B cell (primary cell): ENCODE data around the gene ACBD5. TPM values are rescaled to one million over a fixed set of nuclear protein-coding genes. Genes with fewer than 3 reads are reported as not detected.

Source experiments
- ATAC-seq: fragments of 200-7000 bp; cut with Tn5 transposase; one replicate; pipeline ENCODE4 v1.10.0; 2021; ENCODE audit warnings: low read depth, mild to moderate bottlenecking, moderate number of reproducible peaks, moderate library complexity
- CTCF ChIA-PET: fragments of 350-600 bp; sonication (Branson Sonifier 250); formaldehyde crosslinking; loops from one replicate; lab custom pipeline; 2021; ENCODE audit warnings: antibody characterized with exemption, inconsistent platforms; lab: Charles Lee
- POLR2A ChIA-PET: fragments of 350-600 bp; sonication (Branson Sonifier 250); formaldehyde crosslinking; loops from one replicate; lab custom pipeline; 2021; ENCODE audit warnings: antibody characterized with exemption; lab: Charles Lee
- DNase-seq: peaks from one replicate; pipeline ENCODE4 v3.0.0; 2013
- H2AFZ ChIP-seq: 2 replicates; pipeline ENCODE4 v1.6.1; 2012; ENCODE audit warnings: mild to moderate bottlenecking, low read depth, low read length; ENCODE audit not compliant: insufficient read depth, poor library complexity, severe bottlenecking
- H3K27ac ChIP-seq, 2 donors: 1 replicate in 1 of 2; 2 replicates in 1 of 2; pipeline ENCODE4 v1.5.1; 2012 to 2013; ENCODE audit warnings: low read length in 2 of 2, mild to moderate bottlenecking in 2 of 2, moderate library complexity in 1 of 2
- H3K27me3 ChIP-seq, 4 experiments: fragments of 200-600 bp in 1 of 4; sonication (generic) in 1 of 4; replicated peaks in 1 of 4; 1 replicate in 2 of 4; 2 replicates in 2 of 4; pipeline versions ENCODE4 v1.6.1 to v1.7.0; 2013 to 2016; ENCODE audit warnings: low read length in 3 of 4, mild to moderate bottlenecking in 2 of 4, mixed read lengths in 1 of 4, moderate library complexity in 1 of 4; ENCODE audit not compliant: insufficient read depth in 4 of 4, control insufficient read depth in 3 of 4; ENCODE audit errors: control extremely low read depth in 1 of 4
- H3K36me3 ChIP-seq, 2 experiments: replicated peaks in 1 of 2; 1 replicate in 1 of 2; 2 replicates in 1 of 2; pipeline versions ENCODE4 v1.6.1 to v1.7.1; 2013; ENCODE audit warnings: low read length in 1 of 2; ENCODE audit not compliant: insufficient read depth in 2 of 2, control insufficient read depth in 1 of 2; ENCODE audit errors: control extremely low read depth in 1 of 2, extremely low read depth in 1 of 2
- H3K4me1 ChIP-seq, 2 donors: fragments of 200-600 bp in 1 of 2; sonication (generic) in 1 of 2; 1 replicate in 1 of 2; 2 replicates in 1 of 2; pipeline versions ENCODE4 v1.5.1 to v1.6.1; 2013 to 2017; ENCODE audit warnings: low read length in 2 of 2; ENCODE audit not compliant: control insufficient read depth in 2 of 2, insufficient read depth in 2 of 2
- H3K4me2 ChIP-seq: replicated peaks from 2 replicates; pipeline ENCODE3; 2012; ENCODE audit warnings: mild to moderate bottlenecking, low read depth, low read length; ENCODE audit not compliant: poor library complexity, severe bottlenecking
- H3K4me3 ChIP-seq, 5 experiments: fragments of 200-600 bp in 1 of 5; sonication (generic) in 1 of 5; 1 replicate in 3 of 5; 2 replicates in 2 of 5; pipeline versions ENCODE4 v1.5.1 to v1.7.0; 2011 to 2016; ENCODE audit warnings: low read length in 4 of 5, mild to moderate bottlenecking in 4 of 5, low read depth in 2 of 5, control low read depth in 1 of 5, moderate library complexity in 1 of 5; ENCODE audit not compliant: insufficient read depth in 1 of 5; ENCODE audit errors: control extremely low read depth in 1 of 5, extremely low read depth in 1 of 5
- H3K79me2 ChIP-seq: fragments of 200-600 bp; sonication (generic); one replicate; pipeline ENCODE4 v1.6.0; 2016; ENCODE audit warnings: low read length; ENCODE audit not compliant: control insufficient read depth, insufficient read depth
- H3K9ac ChIP-seq: fragments of 200-600 bp; sonication (generic); 2 replicates; pipeline ENCODE4 v1.6.1; 2017; ENCODE audit warnings: mild to moderate bottlenecking, low read length, moderate library complexity
- H3K9me3 ChIP-seq, 3 donors: one replicate each; pipeline versions ENCODE4 v1.6.1 to v1.7.1; 2013; ENCODE audit warnings: low read length in 2 of 3; ENCODE audit not compliant: control insufficient read depth in 2 of 3, insufficient read depth in 1 of 3; ENCODE audit errors: control extremely low read depth in 1 of 3
- H4K20me1 ChIP-seq: 2 replicates; pipeline ENCODE4 v1.6.0; 2012; ENCODE audit warnings: mild to moderate bottlenecking, low read length; ENCODE audit not compliant: insufficient read depth, control insufficient read depth, poor library complexity, severe bottlenecking
- H3K27ac Mint-ChIP-seq: one replicate; pipeline ENCODE4 v1.8.0; 2021; ENCODE audit warnings: mixed read lengths
- H3K27me3 Mint-ChIP-seq: one replicate; pipeline ENCODE4 v1.8.0; 2021; ENCODE audit warnings: mixed read lengths
- H3K4me1 Mint-ChIP-seq: one replicate; pipeline ENCODE4 v1.8.0; 2021; ENCODE audit warnings: mixed read lengths
- H3K4me3 Mint-ChIP-seq: one replicate; pipeline ENCODE4 v1.8.0; 2021; ENCODE audit warnings: mixed read lengths
- H3K9me3 Mint-ChIP-seq: one replicate; pipeline ENCODE4 v1.8.0; 2022; ENCODE audit warnings: mixed read lengths; ENCODE audit not compliant: insufficient read depth
- EZH2 ChIP-seq: IDR thresholded peaks from 2 replicates; pipeline ENCODE4 v1.6.1; 2012; ENCODE audit warnings: borderline replicate concordance, low read depth, mild to moderate bottlenecking, moderate library complexity, low read length; ENCODE audit not compliant: insufficient read depth, poor library complexity, severe bottlenecking
- WGBS: methylation state at CpG from one replicate; pipeline ENCODE4 v1.1.5; 2013; ENCODE audit warnings: missing lambda C conversion rate; ENCODE audit not compliant: insufficient coverage; 5-methylcytosine and 5-hydroxymethylcytosine counted together
- intact Hi-C: fragments of 100-400 bp; cut with micrococcal nuclease; formaldehyde crosslinking; loops from one replicate; pipeline ENCODE4 v1.10.0; 2022
- polyA plus RNA-seq: library from polyadenylated mRNA; depleted of rRNA; stranded (reverse); fragments of >200 nt; gene quantifications from 2 replicates; pipeline ENCODE4 v1.2.3, GENCODE V29; 2012
- total RNA-seq, 2 donors: library from RNA; stranded (reverse); fragments of 120-200 nt in 1 of 2; gene quantifications; 1 replicate in 1 of 2; 2 replicates in 1 of 2; pipeline versions ENCODE4 v1.2.3 to v1.2.4, GENCODE V29; 2013 to 2022
- TF ChIP-seq, protein P1 (sequence below): fragments of 200-600 bp; IDR thresholded peaks from one replicate; pipeline ENCODE4 v1.8.0; 2022; ENCODE audit warnings: antibody characterized with exemption, mild to moderate bottlenecking

ACBD5 gene
- total and polyA plus RNA-seq, 2 donors (not counting 1 experiment from before 2014, with no cell fraction given) = 8.2 to 24.0 TPM

DNA sequence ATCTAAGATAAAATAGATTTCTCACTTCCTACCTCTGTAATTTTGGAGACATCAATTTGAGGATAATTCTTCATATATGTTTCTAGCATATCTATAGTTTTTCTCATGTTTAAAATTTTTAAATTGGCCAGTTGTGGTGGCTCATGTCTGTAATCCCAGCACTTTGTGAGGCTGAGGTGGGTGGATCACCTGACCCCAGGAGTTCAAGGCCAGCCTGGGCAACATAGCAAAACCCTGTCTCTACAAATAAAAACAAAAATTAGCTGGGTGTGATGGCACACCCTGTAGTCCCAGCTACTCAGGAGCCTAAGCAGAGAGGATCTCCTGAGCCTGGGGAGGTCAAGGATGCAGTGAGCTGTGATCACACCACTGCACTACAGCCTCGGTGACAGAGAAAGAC lies 4.9 kb downstream of the ACBD5 start:
- POLR2A ChIA-PET = interaction anchor here (1.0 kb wide), 1 partner anchor 12 kb away, joined by 3 read pairs; no protein-coding TSS in a partner anchor
- H4K20me1 ChIP-seq = no peaks in the 10 kb centered on the region
- no peak overlapping the region for H3K27ac ChIP-seq
- H3K9ac ChIP-seq = no peak overlapping the region
- no peaks in the 10 kb centered on the region for H3K9me3 ChIP-seq
- H3K9me3 Mint-ChIP-seq = no peaks in the 10 kb centered on the region
- H3K79me2 ChIP-seq = peaks cover 56% of the 10 kb centered on the region
- intact Hi-C loops = no loop called here
- H3K4me1 ChIP-seq = peaks cover 5 to 12% of the 10 kb centered on the region in 2 donors
- H2AFZ ChIP-seq = no peak overlapping the region
- H3K27me3 Mint-ChIP-seq = no peaks in the 10 kb centered on the region
- ATAC-seq (no peak), DNase-seq (no peak)
- H3K27me3 ChIP-seq = no peaks in the 10 kb centered on the region
- TF ChIP-seq, protein P1, sequence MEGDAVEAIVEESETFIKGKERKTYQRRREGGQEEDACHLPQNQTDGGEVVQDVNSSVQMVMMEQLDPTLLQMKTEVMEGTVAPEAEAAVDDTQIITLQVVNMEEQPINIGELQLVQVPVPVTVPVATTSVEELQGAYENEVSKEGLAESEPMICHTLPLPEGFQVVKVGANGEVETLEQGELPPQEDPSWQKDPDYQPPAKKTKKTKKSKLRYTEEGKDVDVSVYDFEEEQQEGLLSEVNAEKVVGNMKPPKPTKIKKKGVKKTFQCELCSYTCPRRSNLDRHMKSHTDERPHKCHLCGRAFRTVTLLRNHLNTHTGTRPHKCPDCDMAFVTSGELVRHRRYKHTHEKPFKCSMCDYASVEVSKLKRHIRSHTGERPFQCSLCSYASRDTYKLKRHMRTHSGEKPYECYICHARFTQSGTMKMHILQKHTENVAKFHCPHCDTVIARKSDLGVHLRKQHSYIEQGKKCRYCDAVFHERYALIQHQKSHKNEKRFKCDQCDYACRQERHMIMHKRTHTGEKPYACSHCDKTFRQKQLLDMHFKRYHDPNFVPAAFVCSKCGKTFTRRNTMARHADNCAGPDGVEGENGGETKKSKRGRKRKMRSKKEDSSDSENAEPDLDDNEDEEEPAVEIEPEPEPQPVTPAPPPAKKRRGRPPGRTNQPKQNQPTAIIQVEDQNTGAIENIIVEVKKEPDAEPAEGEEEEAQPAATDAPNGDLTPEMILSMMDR = no peak
- TF ChIP-seq EZH2 = no peak
- no peak overlapping the region for H3K4me3 Mint-ChIP-seq
- H3K27ac Mint-ChIP-seq = no peak overlapping the region
- WGBS = no CpG with 5 or more reads among the region's 1 CpG
- peaks cover 3 to 11% of the 10 kb centered on the region in 2 experiments for H3K36me3 ChIP-seq
- no peak overlapping the region for H3K4me3 ChIP-seq
- H3K4me2 ChIP-seq = no peak overlapping the region
- peaks cover 17% of the 10 kb centered on the region for H3K4me1 Mint-ChIP-seq
- CTCF ChIA-PET = interaction anchor here (0.6 to 2.2 kb wide), 5 partner anchors 8 to 950 kb away, joined by 3 to 18 read pairs (median 3); no protein-coding TSS in a partner anchor

DNA sequence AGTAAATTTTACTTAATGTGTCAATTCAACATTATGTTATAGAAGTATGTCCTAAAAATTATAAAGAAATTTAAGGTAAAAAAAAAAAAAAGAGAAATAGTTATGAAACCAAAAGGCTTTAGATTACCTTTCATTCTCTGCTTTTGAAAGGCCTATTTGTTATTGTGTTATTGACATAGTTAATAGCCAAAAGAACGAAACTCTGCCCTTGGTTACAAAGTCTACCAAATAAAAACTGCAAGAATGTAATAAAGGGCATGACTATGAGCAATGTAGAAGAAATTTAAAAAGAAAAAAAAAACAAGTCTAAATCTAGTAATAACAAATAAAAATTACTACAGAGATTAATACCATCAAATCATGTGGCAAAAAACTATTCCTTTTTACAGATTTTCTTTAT lies 10.6 kb downstream of the ACBD5 start:
- DNase-seq (no peak), ATAC-seq (no peak)
- Mint-ChIP-seq H3K27me3 (no peaks in the 10 kb centered on the region), H3K9me3 (no peaks in the 10 kb centered on the region), H3K4me1 (no peaks in the 10 kb centered on the region), H3K27ac (no peak overlapping the region), H3K4me3 (no peak overlapping the region)
- Histone ChIP-seq H4K20me1 (no peaks in the 10 kb centered on the region), H3K4me1 (no peaks in the 10 kb centered on the region), H3K9ac (no peak overlapping the region), H3K27ac (no peak overlapping the region), H2AFZ (no peak overlapping the region), H3K4me3 (no peak overlapping the region), H3K36me3 (peaks cover 3 to 39% of the 10 kb centered on the region in 2 experiments), H3K4me2 (no peak overlapping the region), H3K79me2 (peaks cover 11% of the 10 kb centered on the region), H3K9me3 (no peaks in the 10 kb centered on the region), H3K27me3 (no peaks in the 10 kb centered on the region)
- ChIA-PET CTCF (interaction anchor here (1.7 kb wide), 1 partner anchor 9 kb away, joined by 4 read pairs; no protein-coding TSS in a partner anchor), POLR2A (no interaction called here)
- WGBS = no CpG with 5 or more reads among the region's 1 CpG
- TF ChIP-seq, protein P1 = no peak
- TF ChIP-seq EZH2 = no peak
- intact Hi-C loops = no loop called here
